ENCODE data around the gene PSAPL1.

Gene PSAPL1

GRCh38 chr4:7391637-7392437, 42.9 kb downstream of the PSAPL1 start:
- no peak for DNase-seq (ENCODE audit: low read depth)
- no peak overlapping the region for H3K4me3 ChIP-seq (ENCODE audit: control insufficient read depth, low read depth, low read length)
- no peak for TF ChIP-seq CTCF (IDR thresholded peaks at IDR 0.05; ENCODE audit: control insufficient read depth, insufficient read depth, low read depth, low read length, missing control alignments)

GRCh38 chr4:7390906-7391636, 43.7 kb downstream of the PSAPL1 start:
- no peak for TF ChIP-seq CTCF (IDR thresholded peaks at IDR 0.05; ENCODE audit: control insufficient read depth, insufficient read depth, low read depth, low read length, missing control alignments)
- H3K4me3 ChIP-seq (ENCODE audit: control insufficient read depth, low read depth, low read length), result no peak overlapping the region
- no peak for DNase-seq (ENCODE audit: low read depth)

- TF ChIP-seq CTCF (IDR thresholded peaks at IDR 0.05; ENCODE audit: control insufficient read depth, insufficient read depth, low read depth, low read length, missing control alignments), result no peak
These were observed 44.4 kb downstream of the PSAPL1 start for GRCh38 chr4:7390336-7390735.

GRCh38 chr4:7389719-7390118, 45.0 kb downstream of the PSAPL1 start:
- TF ChIP-seq CTCF (IDR thresholded peaks at IDR 0.05; ENCODE audit: control insufficient read depth, insufficient read depth, low read depth, low read length, missing control alignments), result no peak
- no peak overlapping the region for H3K4me3 ChIP-seq (ENCODE audit: control insufficient read depth, low read depth, low read length)
- no peak for DNase-seq (ENCODE audit: low read depth)

More at GRCh38 chr4:7390336-7390735, 44.4 kb downstream of the PSAPL1 start:
- no peak overlapping the region for H3K4me3 ChIP-seq (ENCODE audit: control insufficient read depth, low read depth, low read length)
- DNase-seq (ENCODE audit: low read depth), result no peak

- no peak overlapping the region for H3K4me3 ChIP-seq (ENCODE audit: control insufficient read depth, low read depth, low read length)
- no peak for TF ChIP-seq CTCF (IDR thresholded peaks at IDR 0.05; ENCODE audit: control insufficient read depth, insufficient read depth, low read depth, low read length, missing control alignments)
- DNase-seq (ENCODE audit: low read depth), result no peak
These were observed 45.5 kb downstream of the PSAPL1 start for GRCh38 chr4:7389101-7389701.

GRCh38 chr4:7388627-7389026, 46.1 kb downstream of the PSAPL1 start:
- DNase-seq (ENCODE audit: low read depth), result no peak
- no peak overlapping the region for H3K4me3 ChIP-seq (ENCODE audit: control insufficient read depth, low read depth, low read length)
- TF ChIP-seq CTCF (IDR thresholded peaks at IDR 0.05; ENCODE audit: control insufficient read depth, insufficient read depth, low read depth, low read length, missing control alignments), result no peak

Measured in AG09309 (cell line).